Osteoblast (primary cell): Measurements from ENCODE around the gene SCAI. TPM values are rescaled to one million over a fixed set of nuclear protein-coding genes. Genes with fewer than 3 reads are reported as not detected.

Experiments used
- DNase-seq: peaks from one replicate; pipeline ENCODE4 v3.0.0; 2011; ENCODE audit warnings: low spot score, mixed read lengths; ENCODE audit not compliant: insufficient read length; ENCODE audit errors: missing footprints
- H2AFZ ChIP-seq: 2 replicates; pipeline ENCODE4 v1.6.0; 2011; ENCODE audit warnings: mild to moderate bottlenecking, low read length
- H3K27ac ChIP-seq: 2 replicates; pipeline ENCODE4 v1.5.1; 2011; ENCODE audit warnings: mild to moderate bottlenecking, low read depth, low read length, moderate library complexity
- H3K27me3 ChIP-seq: 2 replicates; pipeline ENCODE4 v1.6.0; 2012; ENCODE audit warnings: mild to moderate bottlenecking, control low read depth, inconsistent platforms, low read length, moderate library complexity; ENCODE audit not compliant: insufficient read depth
- H3K36me3 ChIP-seq: 2 replicates; pipeline ENCODE4 v1.5.1; 2011; ENCODE audit warnings: mild to moderate bottlenecking, low read length, control low read depth, moderate library complexity; ENCODE audit not compliant: insufficient read depth
- H3K4me1 ChIP-seq: 2 replicates; pipeline ENCODE4 v1.5.1; 2011; ENCODE audit warnings: mild to moderate bottlenecking, low read length, control low read depth, moderate library complexity; ENCODE audit not compliant: insufficient read depth
- H3K4me2 ChIP-seq: 2 replicates; pipeline ENCODE4 v1.6.0; 2011; ENCODE audit warnings: mild to moderate bottlenecking, low read length; ENCODE audit not compliant: insufficient read depth
- H3K4me3 ChIP-seq: fragments of 200-600 bp; sonication (generic); 3 replicates; pipeline ENCODE4 v1.5.1; 2012; ENCODE audit warnings: mild to moderate bottlenecking, low read length, inconsistent platforms; ENCODE audit not compliant: insufficient read depth
- H3K79me2 ChIP-seq: 2 replicates; pipeline ENCODE4 v1.6.0; 2012; ENCODE audit warnings: mild to moderate bottlenecking, low read length, control low read depth, inconsistent platforms; ENCODE audit not compliant: insufficient read depth
- H3K9me3 ChIP-seq: 2 replicates; pipeline ENCODE4 v1.5.1; 2011; ENCODE audit warnings: low read depth, low read length, control low read depth
- H4K20me1 ChIP-seq: 2 replicates; pipeline ENCODE4 v1.6.0; 2012; ENCODE audit warnings: mild to moderate bottlenecking, low read length, control low read depth; ENCODE audit not compliant: insufficient read depth
- total RNA-seq: library from RNA; depleted of rRNA; stranded (reverse); fragments of >200 nt; gene quantifications from 2 replicates; pipeline ENCODE4 v1.2.3, GENCODE V29; 2012
- TF ChIP-seq, protein P1 (sequence below): IDR thresholded peaks from 2 replicates; pipeline ENCODE4 v1.5.1; 2011; ENCODE audit warnings: mild to moderate bottlenecking, low read depth, low read length, moderate library complexity; ENCODE audit errors: extremely low read depth

SCAI gene
- 11.2 and 15.0 TPM in 2 replicates for total RNA-seq

- H3K9me3 ChIP-seq: no peaks in the 10 kb centered on the region
- no peaks in the 10 kb centered on the region for H3K27me3 ChIP-seq
- H3K4me1 ChIP-seq: peaks cover 20% of the 10 kb centered on the region
- no peak within 1 kb of the TSS for H3K27ac ChIP-seq
- peaks cover 2% of the 10 kb centered on the region for H3K79me2 ChIP-seq
- H3K36me3 ChIP-seq: no peaks in the 10 kb centered on the region
- peak within 1 kb of the TSS; percentile 98 for H3K4me2 ChIP-seq
- TF ChIP-seq, protein P1, sequence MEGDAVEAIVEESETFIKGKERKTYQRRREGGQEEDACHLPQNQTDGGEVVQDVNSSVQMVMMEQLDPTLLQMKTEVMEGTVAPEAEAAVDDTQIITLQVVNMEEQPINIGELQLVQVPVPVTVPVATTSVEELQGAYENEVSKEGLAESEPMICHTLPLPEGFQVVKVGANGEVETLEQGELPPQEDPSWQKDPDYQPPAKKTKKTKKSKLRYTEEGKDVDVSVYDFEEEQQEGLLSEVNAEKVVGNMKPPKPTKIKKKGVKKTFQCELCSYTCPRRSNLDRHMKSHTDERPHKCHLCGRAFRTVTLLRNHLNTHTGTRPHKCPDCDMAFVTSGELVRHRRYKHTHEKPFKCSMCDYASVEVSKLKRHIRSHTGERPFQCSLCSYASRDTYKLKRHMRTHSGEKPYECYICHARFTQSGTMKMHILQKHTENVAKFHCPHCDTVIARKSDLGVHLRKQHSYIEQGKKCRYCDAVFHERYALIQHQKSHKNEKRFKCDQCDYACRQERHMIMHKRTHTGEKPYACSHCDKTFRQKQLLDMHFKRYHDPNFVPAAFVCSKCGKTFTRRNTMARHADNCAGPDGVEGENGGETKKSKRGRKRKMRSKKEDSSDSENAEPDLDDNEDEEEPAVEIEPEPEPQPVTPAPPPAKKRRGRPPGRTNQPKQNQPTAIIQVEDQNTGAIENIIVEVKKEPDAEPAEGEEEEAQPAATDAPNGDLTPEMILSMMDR: peak; percentile 94
- DNase-seq: peak; percentile 99
- H4K20me1 ChIP-seq: no peaks in the 10 kb centered on the region
- H3K4me3 ChIP-seq: peak within 1 kb of the TSS; percentile 77
- H2AFZ ChIP-seq: peak within 1 kb of the TSS; percentile 79
Observed at GRCh38 chr9:125143377-125144090, at the start of gene SCAI. Gene SCAI, minus strand, starts transcription at chr9:125143528. Its CDS starts 91 bp downstream, at chr9:125143437.

DNA sequence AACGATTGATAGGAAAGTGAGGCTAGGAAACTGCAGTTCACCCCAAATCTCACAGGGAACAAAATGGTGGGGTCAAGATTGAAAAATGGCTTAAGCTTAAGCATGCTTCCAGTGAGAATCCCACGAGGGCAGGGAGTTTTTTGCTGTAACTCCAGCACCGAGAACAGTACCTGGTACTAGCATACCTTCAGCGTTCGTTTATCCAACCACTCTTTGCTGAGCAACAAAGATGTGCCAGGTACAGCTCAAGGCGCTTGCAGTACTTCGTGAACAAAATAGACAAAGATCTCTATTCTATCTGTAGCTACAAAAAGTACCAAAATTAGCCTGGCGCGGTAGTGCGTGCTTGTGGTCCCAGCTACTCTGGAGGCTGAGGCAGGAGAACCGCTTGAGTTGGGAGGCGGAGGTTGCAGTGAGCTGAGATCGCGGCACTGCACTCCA is 47.1 kb upstream of the SCAI start:
- peaks cover 24% of the 10 kb centered on the region for H3K4me1 ChIP-seq
- H3K79me2 ChIP-seq: peaks cover 54% of the 10 kb centered on the region
- H3K27me3 ChIP-seq: no peaks in the 10 kb centered on the region
- no peaks in the 10 kb centered on the region for H3K9me3 ChIP-seq
- H3K27ac ChIP-seq: peak overlapping the region; percentile 93
- peaks cover 11% of the 10 kb centered on the region for H4K20me1 ChIP-seq
- TF ChIP-seq, protein P1: no peak
- DNase-seq: peak; percentile 31
- peak overlapping the region; percentile 95 for H3K4me2 ChIP-seq
- H3K4me3 ChIP-seq: peak overlapping the region; percentile 99
- peak overlapping the region; percentile 99 for H2AFZ ChIP-seq
- no peaks in the 10 kb centered on the region for H3K36me3 ChIP-seq

DNA sequence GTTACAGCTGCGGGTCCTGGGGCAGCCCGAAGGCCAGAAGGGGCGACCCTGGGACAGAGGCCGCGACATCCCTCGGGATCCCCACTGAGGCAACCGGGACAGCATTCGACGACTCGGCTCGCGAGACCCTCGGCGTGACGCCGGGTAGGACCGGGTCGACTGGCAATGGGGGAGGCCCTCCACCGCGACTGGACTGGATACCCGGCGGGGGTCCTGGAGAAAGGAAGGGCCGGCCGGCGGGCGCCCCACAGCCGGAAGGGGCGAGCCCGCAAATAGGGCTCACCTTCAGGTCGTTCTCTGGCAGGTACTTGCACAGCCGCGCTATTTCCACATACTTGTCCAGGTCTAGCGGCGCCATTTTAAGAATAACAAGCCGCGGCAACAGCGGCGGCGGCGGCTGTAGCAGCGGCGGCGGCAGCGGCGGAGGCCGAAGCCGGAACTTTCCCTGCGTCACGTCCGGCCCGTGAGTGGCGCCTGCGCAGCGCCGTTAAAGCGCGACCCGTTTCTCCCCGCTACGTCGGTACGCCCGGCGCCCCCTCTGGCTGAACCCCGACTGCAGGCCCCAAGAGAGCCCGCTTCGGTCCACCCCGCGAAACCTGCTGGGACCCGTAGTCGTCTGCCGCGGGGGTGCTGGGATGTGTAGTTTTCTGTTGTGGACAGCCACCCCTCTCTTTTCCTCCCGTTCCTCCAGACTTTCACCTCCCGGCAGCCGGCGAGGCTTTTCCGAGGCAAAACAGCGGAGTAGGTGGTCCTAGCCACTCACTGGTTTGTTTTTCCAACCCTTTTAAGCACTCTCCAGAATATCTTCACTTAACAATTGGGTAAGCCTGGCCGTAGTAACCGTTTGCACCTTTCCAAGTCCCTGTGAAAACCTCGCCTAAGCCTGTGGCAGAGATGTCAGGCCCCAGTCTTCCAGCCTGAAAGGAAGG is 46.3 kb upstream of the SCAI start, which contains the start of gene PPP6C:
TSS of gene PPP6C (minus strand) at position 443 of the 929 bp plus-strand sequence. CDS start at position 358, 85 bp downstream.
- Histone ChIP-seq H3K4me3 (peak within 1 kb of the TSS; percentile 99), H3K36me3 (no peaks in the 10 kb centered on the region), H3K4me2 (peak within 1 kb of the TSS; percentile 95), H3K27ac (peak within 1 kb of the TSS; percentile 93), H3K9me3 (no peaks in the 10 kb centered on the region), H3K4me1 (peaks cover 24% of the 10 kb centered on the region), H3K27me3 (no peaks in the 10 kb centered on the region), H2AFZ (peak within 1 kb of the TSS; percentile 99), H3K79me2 (peaks cover 62% of the 10 kb centered on the region), H4K20me1 (peaks cover 11% of the 10 kb centered on the region)
- DNase-seq: peak; percentile 99
- TF ChIP-seq, protein P1: peak; percentile 61
